A549 (cell line): ENCODE measurements around the gene CHID1.

Source experiments
- CHD2 ChIP-seq: fragments of 150-350 bp; IDR thresholded peaks from 2 replicates; pipeline ENCODE4 v1.6.1; 2014; ENCODE audit warnings: low read length; ENCODE audit not compliant: partially characterized antibody
- CTCF ChIP-seq: fragments of >200 bp; sonication (Bioruptor Twin); formaldehyde crosslinking; IDR thresholded peaks from 3 replicates; pipeline ENCODE4 v1.5.1; 2016
- KDM1A ChIP-seq: fragments of 200-600 bp; sonication (generic); IDR thresholded peaks from 2 replicates; pipeline ENCODE4 v1.6.1; 2016; ENCODE audit warnings: low read depth, mild to moderate bottlenecking
- MAZ ChIP-seq: fragments of 150-350 bp; IDR thresholded peaks from 2 replicates; pipeline ENCODE4 v1.6.1; 2014; ENCODE audit warnings: antibody characterized with exemption, low read depth, low read length, borderline replicate concordance
- POLR2A ChIP-seq: IDR thresholded peaks from 2 replicates; pipeline ENCODE4 v1.6.1; 2012; ENCODE audit warnings: mild to moderate bottlenecking, low read length
- POLR2AphosphoS2 ChIP-seq: conservative IDR thresholded peaks from 2 replicates; pipeline ENCODE4 v1.6.1; 2012; ENCODE audit warnings: low read length, improper control_type of control experiment, inconsistent platforms

- TF ChIP-seq KDM1A (no peak), MAZ (no peak), CTCF (no peak), POLR2AphosphoS2 (peak; percentile 75), POLR2A (no peak), CHD2 (no peak)
Measured at GRCh38 chr11:867856-868358, 42.7 kb downstream of the CHID1 start.
